Measurements from ENCODE around the gene FBXO40. TPM values are rescaled to one million over a fixed set of nuclear protein-coding genes. Genes with fewer than 3 reads are reported as not detected.

The FBXO40 gene
- total RNA-seq, 1 experiment from 2014 or later = not detected

DNA sequence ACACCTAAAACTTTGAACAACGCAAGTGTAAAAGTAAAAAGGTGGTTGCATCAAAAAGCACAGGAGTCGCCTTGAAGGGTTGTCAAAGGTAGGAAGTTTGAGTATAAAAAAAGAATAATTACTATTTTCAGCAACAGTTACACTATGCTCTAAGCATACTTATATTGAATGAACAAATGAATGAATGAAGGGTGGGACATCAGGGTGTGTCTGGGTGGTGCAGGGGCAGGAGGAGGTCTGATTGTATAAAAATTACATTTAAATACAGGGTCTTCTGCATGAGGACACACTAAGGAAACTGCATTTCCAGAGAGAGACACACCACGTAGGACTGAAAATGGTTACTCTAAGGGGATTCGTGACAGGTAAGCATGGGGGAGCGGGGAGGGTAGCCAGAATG is 25.5 kb upstream of the FBXO40 start, which contains the start of gene ARGFX:
Gene ARGFX (plus strand): TSS at position 301 of the 400 bp plus-strand sequence. CDS start 2,765 bp downstream, outside the sequence.
- DNase-seq (ENCODE audit: low spot score) = no peak
- H3K27me3 ChIP-seq (replicated peaks; ENCODE audit: insufficient read depth, low read depth, low read length, poor library complexity) = no peaks in the 10 kb centered on the region
- H3K27ac ChIP-seq (ENCODE audit: low read depth, low read length, poor library complexity, severe bottlenecking) = no peak within 1 kb of the TSS
- no peak within 1 kb of the TSS for H3K4me3 ChIP-seq (ENCODE audit: low read depth, low read length, poor library complexity, severe bottlenecking)
- BruUV-seq (replicated peaks) = no TSS peak
- H3K9me3 ChIP-seq (ENCODE audit: low read depth, low read length, poor library complexity, severe bottlenecking) = no peaks in the 10 kb centered on the region
- H3K36me3 ChIP-seq (ENCODE audit: insufficient read depth, low read length, poor library complexity, severe bottlenecking) = no peaks in the 10 kb centered on the region
- H3K4me1 ChIP-seq (ENCODE audit: insufficient read depth, low read length, poor library complexity, severe bottlenecking) = no peaks in the 10 kb centered on the region
- TF ChIP-seq EZH2 (IDR thresholded peaks at IDR 0.05; ENCODE audit: borderline replicate concordance, low read depth, low read length, poor library complexity, severe bottlenecking) = no peak
- TF ChIP-seq, protein P1, sequence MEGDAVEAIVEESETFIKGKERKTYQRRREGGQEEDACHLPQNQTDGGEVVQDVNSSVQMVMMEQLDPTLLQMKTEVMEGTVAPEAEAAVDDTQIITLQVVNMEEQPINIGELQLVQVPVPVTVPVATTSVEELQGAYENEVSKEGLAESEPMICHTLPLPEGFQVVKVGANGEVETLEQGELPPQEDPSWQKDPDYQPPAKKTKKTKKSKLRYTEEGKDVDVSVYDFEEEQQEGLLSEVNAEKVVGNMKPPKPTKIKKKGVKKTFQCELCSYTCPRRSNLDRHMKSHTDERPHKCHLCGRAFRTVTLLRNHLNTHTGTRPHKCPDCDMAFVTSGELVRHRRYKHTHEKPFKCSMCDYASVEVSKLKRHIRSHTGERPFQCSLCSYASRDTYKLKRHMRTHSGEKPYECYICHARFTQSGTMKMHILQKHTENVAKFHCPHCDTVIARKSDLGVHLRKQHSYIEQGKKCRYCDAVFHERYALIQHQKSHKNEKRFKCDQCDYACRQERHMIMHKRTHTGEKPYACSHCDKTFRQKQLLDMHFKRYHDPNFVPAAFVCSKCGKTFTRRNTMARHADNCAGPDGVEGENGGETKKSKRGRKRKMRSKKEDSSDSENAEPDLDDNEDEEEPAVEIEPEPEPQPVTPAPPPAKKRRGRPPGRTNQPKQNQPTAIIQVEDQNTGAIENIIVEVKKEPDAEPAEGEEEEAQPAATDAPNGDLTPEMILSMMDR (conservative IDR thresholded peaks at IDR 0.05; ENCODE audit: low read depth, low read length) = no peak
- CTCF ChIA-PET = no interaction called here
- intact Hi-C loops (cut with micrococcal nuclease; ENCODE audit: unreplicated experiment) = no loop called here
- POLR2A ChIA-PET (ENCODE audit: low non-redundant PET) = no interaction called here

DNA sequence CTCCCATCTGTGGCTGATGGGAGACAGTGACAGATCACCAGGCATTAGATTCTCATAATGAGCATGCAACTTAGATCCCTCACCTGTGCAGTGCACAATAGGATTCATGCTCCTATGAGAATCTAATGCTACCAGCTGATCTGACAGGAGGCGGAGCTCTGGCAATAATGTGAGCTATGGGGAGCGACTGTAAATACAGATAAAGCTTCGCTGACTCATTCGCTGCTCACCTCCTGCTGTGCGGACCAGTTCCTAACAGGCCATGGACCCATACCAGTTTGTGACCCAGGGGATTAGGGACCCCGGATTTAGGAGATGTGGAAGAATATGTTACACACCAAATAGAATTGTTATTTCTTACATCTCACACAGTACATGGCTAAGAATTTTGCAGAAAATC is 18.7 kb upstream of the FBXO40 start:
- Histone ChIP-seq H3K9me3 (ENCODE audit: low read depth, low read length, poor library complexity, severe bottlenecking) (no peaks in the 10 kb centered on the region), H3K36me3 (ENCODE audit: insufficient read depth, low read length, poor library complexity, severe bottlenecking) (no peaks in the 10 kb centered on the region), H3K27me3 (replicated peaks; ENCODE audit: insufficient read depth, low read depth, low read length, poor library complexity) (no peaks in the 10 kb centered on the region), H3K4me1 (ENCODE audit: insufficient read depth, low read length, poor library complexity, severe bottlenecking) (peaks cover 5% of the 10 kb centered on the region), H3K27ac (ENCODE audit: low read depth, low read length, poor library complexity, severe bottlenecking) (no peak overlapping the region), H3K4me3 (ENCODE audit: low read depth, low read length, poor library complexity, severe bottlenecking) (no peak overlapping the region)
- intact Hi-C loops (cut with micrococcal nuclease; ENCODE audit: unreplicated experiment) = no loop called here
- POLR2A ChIA-PET (ENCODE audit: low non-redundant PET) = no interaction called here
- CTCF ChIA-PET = no interaction called here
- DNase-seq (ENCODE audit: low spot score) = peak; percentile 66
- no TSS peak for BruUV-seq (replicated peaks)
- no peak for TF ChIP-seq EZH2 (IDR thresholded peaks at IDR 0.05; ENCODE audit: borderline replicate concordance, low read depth, low read length, poor library complexity, severe bottlenecking)
- TF ChIP-seq, protein P1 (conservative IDR thresholded peaks at IDR 0.05; ENCODE audit: low read depth, low read length) = no peak

- no TSS peak for BruUV-seq (replicated peaks)
- Histone ChIP-seq H3K27ac (ENCODE audit: low read depth, low read length, poor library complexity, severe bottlenecking) (no peak overlapping the region), H3K4me1 (ENCODE audit: insufficient read depth, low read length, poor library complexity, severe bottlenecking) (no peaks in the 10 kb centered on the region), H3K27me3 (replicated peaks; ENCODE audit: insufficient read depth, low read depth, low read length, poor library complexity) (no peaks in the 10 kb centered on the region), H3K36me3 (ENCODE audit: insufficient read depth, low read length, poor library complexity, severe bottlenecking) (no peaks in the 10 kb centered on the region), H3K9me3 (ENCODE audit: low read depth, low read length, poor library complexity, severe bottlenecking) (no peaks in the 10 kb centered on the region), H3K4me3 (ENCODE audit: low read depth, low read length, poor library complexity, severe bottlenecking) (no peak overlapping the region)
- intact Hi-C loops (cut with micrococcal nuclease; ENCODE audit: unreplicated experiment) = no loop called here
- CTCF ChIA-PET = no interaction called here
- no peak for TF ChIP-seq EZH2 (IDR thresholded peaks at IDR 0.05; ENCODE audit: borderline replicate concordance, low read depth, low read length, poor library complexity, severe bottlenecking)
- TF ChIP-seq, protein P1 (conservative IDR thresholded peaks at IDR 0.05; ENCODE audit: low read depth, low read length) = no peak
- no peak for DNase-seq (ENCODE audit: low spot score)
- POLR2A ChIA-PET (ENCODE audit: low non-redundant PET) = no interaction called here
Observed at GRCh38 chr3:121581691-121582090, 11.5 kb upstream of the FBXO40 start.
